HG03280 (cell line): ENCODE data around the gene SLC38A4.

Experiments used
- ATAC-seq: cut with Tn5 transposase; IDR thresholded peaks from one replicate; pipeline ENCODE4 v1.9.1; 2021; ENCODE audit warnings: mild to moderate bottlenecking, moderate library complexity; ENCODE audit not compliant: unreplicated experiment

SLC38A4 gene

GRCh38 chr12:46718495-46718894, 107.3 kb downstream of the SLC38A4 start:
- ATAC-seq = no peak

- ATAC-seq = no peak
Observed at GRCh38 chr12:46717868-46718267, 107.9 kb downstream of the SLC38A4 start.

- no peak for ATAC-seq
Observed at GRCh38 chr12:46717159-46717558, 108.6 kb downstream of the SLC38A4 start.
